ENCODE data around the gene MZF1. TPM values are rescaled to one million over a fixed set of nuclear protein-coding genes. Genes with fewer than 3 reads are reported as not detected.

MZF1 gene
- total RNA-seq, 1 experiment from 2014 or later = 20.4 TPM

DNA sequence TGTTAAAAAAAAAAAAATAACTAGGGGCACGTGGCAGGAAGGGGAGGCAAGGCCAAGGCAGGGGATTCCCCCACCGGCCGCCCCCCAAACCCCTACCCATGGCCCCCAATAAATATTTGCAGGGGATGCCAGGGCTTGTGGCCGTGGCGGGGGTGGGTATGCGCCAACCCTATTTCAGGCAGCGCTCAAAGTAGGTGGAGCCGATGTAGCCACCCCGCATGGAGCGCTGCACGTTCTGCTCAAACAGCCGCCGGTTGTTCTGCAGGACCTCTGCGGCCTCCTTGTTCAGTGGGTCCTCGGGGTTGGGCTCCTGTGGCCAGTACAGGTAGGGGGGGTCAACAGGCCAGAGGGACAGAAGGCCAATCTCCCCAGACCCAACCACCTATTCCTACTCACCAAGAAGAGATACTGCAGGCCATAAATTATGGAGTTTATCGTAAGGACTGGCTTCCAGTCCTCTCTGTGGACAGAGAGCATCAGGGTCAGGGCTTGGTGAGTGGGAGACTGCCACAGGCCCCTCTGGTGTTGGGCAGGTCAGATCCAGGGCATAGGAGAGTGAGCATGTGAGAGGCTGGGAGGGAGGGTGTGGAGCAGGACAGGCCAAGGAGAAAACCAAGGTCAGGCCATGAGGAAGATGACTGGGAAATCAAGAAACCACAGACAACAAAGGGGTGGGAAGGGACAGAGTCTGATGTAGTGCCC is 17.1 kb downstream of the MZF1 start:
- intact Hi-C loops (cut with micrococcal nuclease; ENCODE audit: unreplicated experiment) = loop anchor here (1.0 kb wide), 1 partner anchor 12 kb away; the partner anchor contains the start of gene TRIM28
- H3K36me3 ChIP-seq (ENCODE audit: control insufficient read depth, insufficient read depth, low read length) = peaks cover 3% of the 10 kb centered on the region
- ChIA-PET POLR2A (interaction anchor here (3.5 kb wide), 1 partner anchor 12 kb away, joined by 40 read pairs; the partner anchor contains the start of gene TRIM28), CTCF (no interaction called here)
- peaks cover 14% of the 10 kb centered on the region; the same call in 1 of the 2 replicates for H3K4me1 ChIP-seq
- H3K27me3 Mint-ChIP-seq (ENCODE audit: insufficient read depth, unreplicated experiment) = no peaks in the 10 kb centered on the region
- no peaks in the 10 kb centered on the region for H3K27me3 ChIP-seq (replicated peaks; ENCODE audit: control insufficient read depth, insufficient read depth, low read length)
- H3K4me3 Mint-ChIP-seq (ENCODE audit: unreplicated experiment) = peak overlapping the region; percentile 99
- H3K4me1 Mint-ChIP-seq (ENCODE audit: low read depth, unreplicated experiment) = peaks cover 33% of the 10 kb centered on the region
- H3K36me3 Mint-ChIP-seq (ENCODE audit: insufficient read depth, unreplicated experiment) = peaks cover 97% of the 10 kb centered on the region
- no peak overlapping the region for H3K4me3 ChIP-seq (ENCODE audit: low read depth, low read length)
- H3K27ac Mint-ChIP-seq (ENCODE audit: unreplicated experiment) = peak overlapping the region; percentile 98
- H3K9me3 Mint-ChIP-seq (ENCODE audit: unreplicated experiment) = no peaks in the 10 kb centered on the region
- no peak for DNase-seq
- H3K9me3 ChIP-seq = no peaks in the 10 kb centered on the region
- TSS peak; percentile 7 for BruUV-seq (replicated peaks)
- no peak for TF ChIP-seq CTCF (IDR thresholded peaks at IDR 0.05; ENCODE audit: insufficient read depth in 1 of 2, low read depth in 1 of 2, low read length in 1 of 2, severe bottlenecking in 1 of 2, unreplicated experiment in 1 of 2)

DNA sequence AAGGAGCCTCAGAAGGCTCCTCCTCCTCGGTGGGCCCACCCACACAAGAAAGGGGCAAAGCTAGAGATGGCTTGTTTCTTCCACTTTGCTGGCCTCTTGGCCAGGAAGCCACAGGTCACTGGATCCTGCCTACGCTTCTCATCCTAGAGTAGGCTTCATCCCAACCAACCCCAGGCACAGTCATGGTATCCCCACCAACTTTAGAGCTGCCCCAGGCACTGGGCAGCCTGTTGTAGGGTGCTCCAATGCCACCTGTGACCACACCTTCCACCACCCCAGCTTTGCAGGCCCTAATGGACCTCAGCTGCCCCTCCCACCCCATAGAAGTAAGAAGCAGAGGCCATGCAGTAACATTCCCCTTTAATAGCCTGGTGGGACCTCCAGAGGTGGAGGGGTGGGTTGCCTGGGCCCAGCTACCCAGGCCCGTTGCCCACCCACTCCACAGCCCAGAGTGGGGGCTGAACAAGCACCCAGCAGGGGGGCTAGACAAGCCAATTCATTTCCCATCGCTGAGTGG is 17.7 kb downstream of the MZF1 start:
- intact Hi-C loops (cut with micrococcal nuclease; ENCODE audit: unreplicated experiment) = loop anchor here (1.0 kb wide), 1 partner anchor 11 kb away; the partner anchor contains the start of gene TRIM28
- no peaks in the 10 kb centered on the region for H3K27me3 Mint-ChIP-seq (ENCODE audit: insufficient read depth, unreplicated experiment)
- peaks cover 3% of the 10 kb centered on the region for H3K36me3 ChIP-seq (ENCODE audit: control insufficient read depth, insufficient read depth, low read length)
- H3K36me3 Mint-ChIP-seq (ENCODE audit: insufficient read depth, unreplicated experiment) = peaks cover 97% of the 10 kb centered on the region
- H3K4me1 Mint-ChIP-seq (ENCODE audit: low read depth, unreplicated experiment) = peaks cover 33% of the 10 kb centered on the region
- ChIA-PET CTCF (interaction anchor here (1.0 to 1.1 kb wide), 2 partner anchors 11 to 36 kb away, joined by 4 to 5 read pairs; partner anchors contain the start of genes TRIM28 and ZBTB45), POLR2A (interaction anchor here (0.7 to 3.5 kb wide), 2 partner anchors 12 to 20 kb away, joined by 4 to 40 read pairs; partner anchors contain the start of gene TRIM28)
- no TSS peak for BruUV-seq (replicated peaks)
- DNase-seq = no peak
- no peaks in the 10 kb centered on the region for H3K9me3 Mint-ChIP-seq (ENCODE audit: unreplicated experiment)
- no peaks in the 10 kb centered on the region for H3K27me3 ChIP-seq (replicated peaks; ENCODE audit: control insufficient read depth, insufficient read depth, low read length)
- no peak for TF ChIP-seq CTCF (IDR thresholded peaks at IDR 0.05; ENCODE audit: insufficient read depth in 1 of 2, low read depth in 1 of 2, low read length in 1 of 2, severe bottlenecking in 1 of 2, unreplicated experiment in 1 of 2)
- peak overlapping the region; percentile 58 for H3K4me3 ChIP-seq (ENCODE audit: low read depth, low read length)
- peak overlapping the region; percentile 97 for H3K27ac Mint-ChIP-seq (ENCODE audit: unreplicated experiment)
- H3K9me3 ChIP-seq = no peaks in the 10 kb centered on the region
- peak overlapping the region; percentile 90 for H3K4me3 Mint-ChIP-seq (ENCODE audit: unreplicated experiment)
- peaks cover 14% of the 10 kb centered on the region; the same call in 1 of the 2 replicates for H3K4me1 ChIP-seq
